HG02938 (cell line): ENCODE data around the gene PLA1A.
"Not testable (repeated sequence)": the region's sequence is repeated elsewhere in the genome, so short reads cannot be mapped to it uniquely, and the experiment has no call there.

Experiments used
- ATAC-seq: cut with Tn5 transposase; IDR thresholded peaks from one replicate; pipeline ENCODE4 v1.9.1; 2021; ENCODE audit warnings: mild to moderate bottlenecking, moderate library complexity; ENCODE audit not compliant: unreplicated experiment

Gene PLA1A

GRCh38 chr3:119597548-119598288 lies at the start of gene PLA1A:
Gene PLA1A (plus strand): TSS chr3:119597885. CDS start chr3:119597914, 29 bp downstream.
- ATAC-seq, result peak; percentile 11

- no peak for ATAC-seq
Observed at GRCh38 chr3:119548341-119548740, 49.3 kb upstream of the PLA1A start.

GRCh38 chr3:119550192-119550910 lies 47.3 kb upstream of the PLA1A start:
- ATAC-seq, result peak; percentile 33

- ATAC-seq, result no peak
Observed at GRCh38 chr3:119551598-119551997, 46.1 kb upstream of the PLA1A start.

GRCh38 chr3:119552928-119553327 lies 44.8 kb upstream of the PLA1A start:
- not testable (repeated sequence) for ATAC-seq

- no peak for ATAC-seq
Observed at GRCh38 chr3:119553823-119554415, 43.8 kb upstream of the PLA1A start.

- no peak for ATAC-seq
Observed at GRCh38 chr3:119555309-119555735, 42.4 kb upstream of the PLA1A start.

- no peak for ATAC-seq
Observed at GRCh38 chr3:119555929-119556328, 41.8 kb upstream of the PLA1A start.

GRCh38 chr3:119557192-119557876 lies 40.4 kb upstream of the PLA1A start:
- ATAC-seq, result no peak

- ATAC-seq, result no peak
Observed at GRCh38 chr3:119557877-119558269, 39.8 kb upstream of the PLA1A start.

- no peak for ATAC-seq
Observed at GRCh38 chr3:119558626-119559317, 38.9 kb upstream of the PLA1A start.

GRCh38 chr3:119559441-119559963 lies 38.2 kb upstream of the PLA1A start, which contains the start of gene CD80:
Gene CD80 (minus strand): TSS chr3:119559614. CDS start chr3:119557728, 1,886 bp downstream.
- peak; percentile 43 for ATAC-seq

GRCh38 chr3:119560160-119560559 lies 37.5 kb upstream of the PLA1A start:
- no peak for ATAC-seq

- ATAC-seq, result peak; percentile 78
Observed at GRCh38 chr3:119562307-119562961, 35.3 kb upstream of the PLA1A start.

GRCh38 chr3:119563334-119563733 lies 34.4 kb upstream of the PLA1A start:
- ATAC-seq, result not testable (repeated sequence)

GRCh38 chr3:119569156-119569555 lies 28.5 kb upstream of the PLA1A start:
- ATAC-seq, result no peak

GRCh38 chr3:119570229-119570628 lies 27.5 kb upstream of the PLA1A start:
- peak; percentile 54 for ATAC-seq

GRCh38 chr3:119571230-119571629 lies 26.5 kb upstream of the PLA1A start:
- ATAC-seq, result no peak

GRCh38 chr3:119571688-119572087 lies 26.0 kb upstream of the PLA1A start:
- no peak for ATAC-seq

GRCh38 chr3:119575507-119575906 lies 22.2 kb upstream of the PLA1A start:
- ATAC-seq, result no peak
